ENCODE data around the gene B4GALT1. TPM values are rescaled to one million over a fixed set of nuclear protein-coding genes. Genes with fewer than 3 reads are reported as not detected.
A peak's percentile ranks its signal among the peaks of the same experiment; 100 is the strongest.
"Not testable (repeated sequence)": the region's sequence is repeated elsewhere in the genome, so short reads cannot be mapped to it uniquely, and the experiment has no call there.

The B4GALT1 gene
- total and polyA plus RNA-seq, 8 donors, result 6.4 to 125 (median 24.9) TPM

- DNase-seq, result peak in 1 of 2 donors; percentile 54
- no peaks in the 10 kb centered on the region for H3K36me3 ChIP-seq
- intact Hi-C loops (cut with DNase I; ENCODE audit: low total_unique reads), result no loop called here
- H3K27me3 ChIP-seq, result no peaks in the 10 kb centered on the region
- H3K9me3 ChIP-seq, result no peaks in the 10 kb centered on the region
- H3K27ac ChIP-seq, result peak overlapping the region; percentile 59 to 99 (median 97)
- no peak for TF ChIP-seq POLR2A (IDR thresholded peaks at IDR 0.05)
- TF ChIP-seq POLR2AphosphoS5 (IDR thresholded peaks at IDR 0.05), result peak in 1 of 3 donors; percentile 34
- WGBS, 5 donors, result 21 to 33% (median 24%) methylated on average over 11 of the region's 11 CpGs
- H3K4me1 ChIP-seq, result peaks cover 68 to 82% (median 77%) of the 10 kb centered on the region in 4 donors
- H3K4me3 ChIP-seq, result peak overlapping the region; percentile 87 to 95 (median 92)
Measured at GRCh38 chr9:33164138-33164809, 2.9 kb downstream of the B4GALT1 start.

GRCh38 chr9:33163433-33164137 lies 3.6 kb downstream of the B4GALT1 start:
- no peak for DNase-seq
- 62 to 78% (median 73%) methylated on average over 6 to 8 of the region's 8 CpGs for WGBS, 5 donors
- TF ChIP-seq POLR2A (IDR thresholded peaks at IDR 0.05), result no peak
- no peak for TF ChIP-seq POLR2AphosphoS5 (IDR thresholded peaks at IDR 0.05)
- TF ChIP-seq EP300 (IDR thresholded peaks at IDR 0.05), result no peak
- no peak for TF ChIP-seq CTCF (IDR thresholded peaks at IDR 0.05)
- peak overlapping the region; percentile 87 to 95 (median 92) for H3K4me3 ChIP-seq
- H3K4me1 ChIP-seq, result peaks cover 75 to 84% (median 81%) of the 10 kb centered on the region in 4 donors
- no peaks in the 10 kb centered on the region for H3K27me3 ChIP-seq
- H3K27ac ChIP-seq, result peak overlapping the region; percentile 59 to 99 (median 97)
- intact Hi-C loops (cut with DNase I; ENCODE audit: low total_unique reads), result no loop called here
- H3K36me3 ChIP-seq, result no peaks in the 10 kb centered on the region
- H3K9me3 ChIP-seq, result no peaks in the 10 kb centered on the region

GRCh38 chr9:33162721-33163311 lies 4.3 kb downstream of the B4GALT1 start:
- no peaks in the 10 kb centered on the region for H3K9me3 ChIP-seq
- peaks cover 77 to 84% (median 81%) of the 10 kb centered on the region in 4 donors for H3K4me1 ChIP-seq
- peak; percentile 56 to 72 for DNase-seq
- peak overlapping the region; percentile 59 to 99 (median 97) for H3K27ac ChIP-seq
- WGBS, 5 donors, result 26 to 45% (median 37%) methylated on average over 8 to 9 of the region's 9 CpGs
- H3K27me3 ChIP-seq, result no peaks in the 10 kb centered on the region
- H3K4me3 ChIP-seq, result peak overlapping the region; percentile 0 to 95 (median 88)
- TF ChIP-seq CTCF (IDR thresholded peaks at IDR 0.05), result no peak
- peak; percentile 6 for TF ChIP-seq EP300 (IDR thresholded peaks at IDR 0.05)
- TF ChIP-seq POLR2AphosphoS5 (IDR thresholded peaks at IDR 0.05), result peak in 2 of 3 donors; percentile 11 to 57
- intact Hi-C loops (cut with DNase I; ENCODE audit: low total_unique reads), result no loop called here
- H3K36me3 ChIP-seq, result no peaks in the 10 kb centered on the region

GRCh38 chr9:33161589-33162132 lies 5.5 kb downstream of the B4GALT1 start:
- Histone ChIP-seq H3K27me3 (no peaks in the 10 kb centered on the region), H3K4me1 (peaks cover 81 to 93% (median 86%) of the 10 kb centered on the region in 4 donors), H3K27ac (peak overlapping the region; percentile 94 to 99 (median 97)), H3K36me3 (no peaks in the 10 kb centered on the region), H3K9me3 (no peaks in the 10 kb centered on the region), H3K4me3 (peak overlapping the region in 2 of 4 donors; percentile 7 to 28)
- peak; percentile 78 to 91 for DNase-seq
- intact Hi-C loops (cut with DNase I; ENCODE audit: low total_unique reads), result no loop called here
- WGBS, 5 donors, result 5 to 67% (median 27%) methylated on average over 1 of the region's 1 CpG
- TF ChIP-seq POLR2AphosphoS5 (IDR thresholded peaks at IDR 0.05) (peak in 2 of 3 donors; percentile 83 to 84), POLR2A (IDR thresholded peaks at IDR 0.05) (no peak)

GRCh38 chr9:33161011-33161588 lies 6.0 kb downstream of the B4GALT1 start:
- intact Hi-C loops (cut with DNase I; ENCODE audit: low total_unique reads), result no loop called here
- TF ChIP-seq EP300 (IDR thresholded peaks at IDR 0.05) (no peak), CTCF (IDR thresholded peaks at IDR 0.05) (no peak), POLR2A (IDR thresholded peaks at IDR 0.05) (no peak), POLR2AphosphoS5 (IDR thresholded peaks at IDR 0.05) (peak in 2 of 3 donors; percentile 49 to 67)
- 12 to 27% (median 20%) methylated on average over 6 of the region's 6 CpGs for WGBS, 5 donors
- Histone ChIP-seq H3K27ac (peak overlapping the region; percentile 94 to 99 (median 97)), H3K27me3 (no peaks in the 10 kb centered on the region), H3K4me1 (peaks cover 82 to 98% (median 91%) of the 10 kb centered on the region in 4 donors), H3K4me3 (peak overlapping the region in 1 of 4 donors; percentile 28), H3K9me3 (no peaks in the 10 kb centered on the region), H3K36me3 (no peaks in the 10 kb centered on the region)
- DNase-seq, result peak; percentile 62 to 88

- H3K4me3 ChIP-seq, result peak overlapping the region in 1 of 4 donors; percentile 28
- peaks cover 81 to 100% (median 92%) of the 10 kb centered on the region in 4 donors for H3K4me1 ChIP-seq
- intact Hi-C loops (cut with DNase I; ENCODE audit: low total_unique reads); H3K27me3 ChIP-seq; H3K9me3 ChIP-seq; DNase-seq; H3K36me3 ChIP-seq: not testable (repeated sequence)
- WGBS, 5 donors, result 61 to 71% (median 70%) methylated on average over 9 of the region's 9 CpGs
- H3K27ac ChIP-seq, result peak overlapping the region; percentile 77 to 99 (median 97)
Measured at GRCh38 chr9:33160446-33160845, 6.7 kb downstream of the B4GALT1 start.
